Measurements from ENCODE around the gene TCN2. TPM values are rescaled to one million over a fixed set of nuclear protein-coding genes. Genes with fewer than 3 reads are reported as not detected.
"Not testable (repeated sequence)": the region's sequence is repeated elsewhere in the genome, so short reads cannot be mapped to it uniquely, and the experiment has no call there.

The TCN2 gene
- total RNA-seq, 4 donors from 2014 or later: 4.9 to 24.2 (median 11.0) TPM

GRCh38 chr22:30614879-30615278 lies 7.9 kb downstream of the TCN2 start:
- peaks cover 47% of the 10 kb centered on the region for H3K36me3 ChIP-seq
- TF ChIP-seq CTCF (IDR thresholded peaks at IDR 0.05) (no peak), POLR2AphosphoS5 (IDR thresholded peaks at IDR 0.05) (no peak), POLR2A (IDR thresholded peaks at IDR 0.05) (no peak), EP300 (IDR thresholded peaks at IDR 0.05) (no peak)
- no peak overlapping the region for H3K27ac ChIP-seq
- H3K9me3 ChIP-seq: no peaks in the 10 kb centered on the region
- H3K4me3 ChIP-seq: no peak overlapping the region
- H3K27me3 ChIP-seq: no peaks in the 10 kb centered on the region
- peaks cover 3% of the 10 kb centered on the region for H3K4me1 ChIP-seq
- no peak for DNase-seq (ENCODE audit: low spot score in 2 of 2)

GRCh38 chr22:30615543-30615954 lies 8.6 kb downstream of the TCN2 start:
- no peak for DNase-seq (ENCODE audit: low spot score in 2 of 2)
- WGBS: 87% methylated on average over 6 of the region's 7 CpGs
- TF ChIP-seq EP300 (IDR thresholded peaks at IDR 0.05): no peak
- no peak for TF ChIP-seq POLR2A (IDR thresholded peaks at IDR 0.05)
- no peak for TF ChIP-seq POLR2AphosphoS5 (IDR thresholded peaks at IDR 0.05)
- TF ChIP-seq CTCF (IDR thresholded peaks at IDR 0.05): no peak
- Histone ChIP-seq H3K4me1 (no peaks in the 10 kb centered on the region), H3K9me3 (no peaks in the 10 kb centered on the region), H3K36me3 (peaks cover 53% of the 10 kb centered on the region), H3K27me3 (no peaks in the 10 kb centered on the region), H3K4me3 (no peak overlapping the region), H3K27ac (no peak overlapping the region)

GRCh38 chr22:30617819-30618218 lies 10.8 kb downstream of the TCN2 start:
- Histone ChIP-seq H3K36me3 (peaks cover 45% of the 10 kb centered on the region), H3K9me3 (no peaks in the 10 kb centered on the region), H3K4me1 (no peaks in the 10 kb centered on the region), H3K27me3 (no peaks in the 10 kb centered on the region), H3K27ac (no peak overlapping the region), H3K4me3 (no peak overlapping the region)
- 83% methylated on average over 6 of the region's 6 CpGs for WGBS
- DNase-seq (ENCODE audit: low spot score in 2 of 2): no peak
- TF ChIP-seq POLR2A (IDR thresholded peaks at IDR 0.05) (no peak), EP300 (IDR thresholded peaks at IDR 0.05) (no peak), POLR2AphosphoS5 (IDR thresholded peaks at IDR 0.05) (no peak), CTCF (IDR thresholded peaks at IDR 0.05) (no peak)

GRCh38 chr22:30619909-30620308 lies 12.9 kb downstream of the TCN2 start:
- not testable (repeated sequence) for H3K4me1 ChIP-seq; H3K27ac ChIP-seq; H3K27me3 ChIP-seq; DNase-seq (ENCODE audit: low spot score in 2 of 2); H3K9me3 ChIP-seq; H3K4me3 ChIP-seq
- peaks cover 31% of the 10 kb centered on the region for H3K36me3 ChIP-seq
- WGBS: 96% methylated on average over 6 of the region's 6 CpGs

GRCh38 chr22:30626413-30626812 lies 19.4 kb downstream of the TCN2 start:
- Histone ChIP-seq H3K36me3 (no peaks in the 10 kb centered on the region), H3K27ac (no peak overlapping the region), H3K4me1 (no peaks in the 10 kb centered on the region), H3K4me3 (no peak overlapping the region), H3K27me3 (no peaks in the 10 kb centered on the region), H3K9me3 (no peaks in the 10 kb centered on the region)
- 88% methylated on average over 5 of the region's 5 CpGs for WGBS
- DNase-seq (ENCODE audit: low spot score in 2 of 2): no peak
- TF ChIP-seq POLR2AphosphoS5 (IDR thresholded peaks at IDR 0.05) (no peak), POLR2A (IDR thresholded peaks at IDR 0.05) (no peak), CTCF (IDR thresholded peaks at IDR 0.05) (no peak), EP300 (IDR thresholded peaks at IDR 0.05) (no peak)

GRCh38 chr22:30627471-30627870 lies 20.5 kb downstream of the TCN2 start:
- no peaks in the 10 kb centered on the region for H3K36me3 ChIP-seq
- no peaks in the 10 kb centered on the region for H3K27me3 ChIP-seq
- DNase-seq (ENCODE audit: low spot score in 2 of 2): no peak
- H3K27ac ChIP-seq: no peak overlapping the region
- TF ChIP-seq CTCF (IDR thresholded peaks at IDR 0.05) (no peak), POLR2AphosphoS5 (IDR thresholded peaks at IDR 0.05) (no peak), POLR2A (IDR thresholded peaks at IDR 0.05) (no peak), EP300 (IDR thresholded peaks at IDR 0.05) (no peak)
- no peak overlapping the region for H3K4me3 ChIP-seq
- H3K4me1 ChIP-seq: no peaks in the 10 kb centered on the region
- H3K9me3 ChIP-seq: no peaks in the 10 kb centered on the region
- WGBS: 76% methylated on average over 5 of the region's 5 CpGs

Measured in suprapubic skin (tissue), 4 donors.